ENCODE data around the gene TARBP1.
"Not testable (repeated sequence)": the region's sequence is repeated elsewhere in the genome, so short reads cannot be mapped to it uniquely, and the experiment has no call there.

Gene TARBP1

DNA sequence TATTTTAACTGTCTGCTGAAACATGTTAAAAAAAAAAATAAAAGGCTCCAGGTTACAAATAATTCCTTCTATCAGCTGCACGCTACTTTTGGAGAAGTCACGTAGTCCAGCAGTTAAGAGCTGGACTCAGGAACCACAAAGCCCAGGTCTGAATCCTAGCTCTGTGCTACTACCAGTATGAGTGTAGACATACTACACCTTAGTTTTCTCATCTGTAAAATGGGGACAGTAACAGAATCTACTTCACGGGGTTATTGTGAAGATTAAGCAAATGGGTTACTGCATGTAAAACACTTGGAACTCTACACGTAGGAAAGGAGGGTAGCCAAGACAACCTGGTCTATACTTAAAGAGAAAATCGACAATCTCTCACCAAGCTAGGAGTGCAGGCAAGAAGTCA lies 48.3 kb downstream of the TARBP1 start:
- DNase-seq: no peak

DNA sequence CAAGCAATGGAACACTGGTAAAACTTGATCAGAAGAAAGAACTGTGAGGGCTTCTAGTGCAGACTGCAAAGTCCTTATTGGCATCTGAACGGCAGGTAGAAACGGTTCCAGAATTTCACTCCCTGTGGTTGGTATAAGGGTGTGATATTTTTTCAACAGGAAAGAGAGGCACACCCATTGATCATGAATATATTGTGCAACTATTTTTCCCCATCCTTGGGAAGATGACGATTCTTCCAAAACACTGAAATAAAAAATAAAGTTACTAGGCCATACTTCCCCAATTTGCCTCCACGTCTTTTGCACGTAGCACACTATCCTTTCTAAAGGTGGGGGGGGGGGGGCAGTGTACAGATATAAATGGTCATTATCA lies 49.6 kb downstream of the TARBP1 start:
- DNase-seq: no peak

DNA sequence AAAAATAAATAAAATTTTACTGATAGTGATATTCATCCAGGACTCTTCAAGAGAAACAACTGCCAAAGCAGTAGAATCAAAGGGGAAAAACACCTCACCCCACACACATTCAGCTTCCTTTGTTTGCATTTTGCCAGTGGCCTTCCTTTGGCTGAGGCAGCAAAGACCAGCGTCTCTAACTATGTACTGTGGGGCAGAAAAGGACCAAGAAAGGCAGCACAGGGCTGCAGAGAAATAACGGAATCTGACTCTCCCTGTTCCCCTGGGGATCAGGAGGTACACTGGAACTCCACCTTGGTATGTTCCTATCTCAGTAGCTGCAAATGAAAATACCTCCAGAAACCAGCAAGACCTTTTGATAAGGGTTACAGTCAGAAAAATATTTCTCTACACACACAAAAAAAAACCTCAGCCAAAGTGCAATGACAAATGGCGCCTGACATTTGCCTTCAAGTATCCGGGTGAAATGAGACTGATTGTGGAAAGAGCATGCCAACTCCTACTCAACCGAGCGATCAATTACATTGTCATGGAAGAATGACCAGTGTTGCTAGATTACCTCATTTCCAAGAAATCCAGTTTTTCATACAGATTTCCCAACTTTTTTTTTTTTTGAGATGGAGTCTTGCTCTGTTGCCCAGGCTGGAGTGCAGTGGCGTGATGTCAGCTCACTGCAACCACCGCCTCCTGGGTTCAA lies 50.9 kb downstream of the TARBP1 start:
- DNase-seq: no peak

DNA sequence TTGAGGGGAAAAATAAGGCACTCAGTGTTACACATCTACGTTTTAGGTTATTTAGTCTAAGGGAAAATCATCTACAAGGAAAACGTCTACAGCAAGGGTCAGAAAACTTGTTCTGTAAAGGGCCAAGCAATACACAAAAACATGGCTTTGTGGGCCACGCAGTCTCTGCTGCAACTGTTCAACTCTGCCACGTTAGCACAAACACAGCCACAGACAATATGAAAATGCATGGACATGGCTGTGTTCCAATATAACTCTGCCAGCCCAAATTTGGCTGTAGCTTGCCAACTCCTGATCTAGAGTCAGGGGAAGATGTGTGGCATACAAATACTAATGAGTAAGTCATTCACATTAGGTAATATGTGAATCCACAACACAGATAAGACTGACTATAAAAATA lies 65.0 kb downstream of the TARBP1 start:
- DNase-seq: no peak

DNA sequence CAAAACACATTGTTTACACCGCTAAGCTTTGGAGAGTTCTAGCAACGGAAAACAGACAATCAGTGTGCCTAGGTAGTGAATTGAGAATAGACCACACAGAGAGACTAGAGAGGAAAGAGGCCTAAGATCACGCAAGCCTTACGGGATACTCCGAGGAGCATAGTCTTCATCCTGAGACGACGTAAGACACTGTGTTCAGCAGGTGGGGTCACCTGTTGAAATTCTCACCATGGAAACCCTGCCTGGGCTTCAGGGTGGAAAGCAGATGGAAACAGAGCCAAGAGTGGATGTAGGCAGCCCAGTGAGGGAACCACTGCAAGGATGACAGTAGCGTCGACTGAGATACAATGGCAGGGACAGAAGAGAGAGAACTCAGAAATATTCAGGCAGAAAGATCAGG lies 65.5 kb downstream of the TARBP1 start:
- DNase-seq: no peak

DNA sequence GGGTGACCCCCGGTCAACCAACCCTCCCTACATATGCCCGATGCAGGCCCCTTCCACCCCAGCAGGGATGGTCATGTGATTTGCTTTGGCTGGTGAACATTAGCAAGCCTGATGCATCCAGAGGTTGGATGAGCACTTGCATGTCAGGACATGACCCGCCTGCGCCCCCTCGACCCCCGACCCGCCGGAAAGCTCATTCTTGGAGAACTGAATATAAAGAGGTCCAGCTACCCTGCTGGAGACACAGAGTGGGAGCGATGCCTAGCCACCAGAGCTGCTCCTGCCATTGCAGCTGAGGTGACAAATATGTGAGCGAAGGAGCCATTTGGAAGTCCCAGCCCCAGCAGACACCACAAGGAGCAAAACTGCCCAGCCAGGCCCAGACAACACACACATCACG lies 66.1 kb downstream of the TARBP1 start:
- DNase-seq: no peak

DNA sequence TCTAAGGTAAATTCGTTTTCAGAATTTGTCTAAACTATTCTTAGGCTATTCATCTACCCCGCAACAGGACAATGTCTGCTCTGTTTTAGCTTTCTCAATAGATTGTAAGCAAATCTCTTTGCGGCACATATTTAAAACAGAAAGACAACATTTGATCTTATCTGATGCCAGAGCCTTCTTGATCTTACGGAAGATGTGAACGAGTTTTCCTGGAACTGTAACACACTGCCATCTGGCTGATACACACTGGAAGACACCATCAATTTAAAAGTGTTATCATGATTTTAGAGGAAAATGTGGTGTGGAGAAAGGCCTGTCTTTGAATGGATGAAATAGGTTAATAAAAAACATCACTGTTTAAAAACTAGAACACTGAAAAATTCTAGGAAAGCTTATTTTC lies 69.7 kb downstream of the TARBP1 start:
- DNase-seq: no peak

DNA sequence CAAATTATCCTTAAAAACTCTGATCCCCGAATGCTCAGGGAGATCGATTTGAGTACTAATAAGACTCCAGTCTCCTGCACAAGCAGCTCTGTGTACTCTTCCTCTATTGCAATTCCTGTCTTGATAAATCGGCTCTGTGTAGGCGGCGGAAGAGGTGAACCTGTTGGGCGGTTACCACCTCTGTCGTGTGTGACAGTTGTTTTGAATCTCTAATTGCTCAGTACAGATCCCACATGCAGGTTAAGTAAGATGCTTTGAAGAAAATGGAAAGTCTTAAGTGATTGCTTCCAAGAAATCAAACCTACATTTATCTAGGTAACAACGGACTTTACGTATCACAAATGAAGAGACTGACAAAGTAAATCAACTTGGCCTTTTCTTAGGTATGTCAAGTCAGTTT lies 70.2 kb downstream of the TARBP1 start:
- no peak for DNase-seq

DNA sequence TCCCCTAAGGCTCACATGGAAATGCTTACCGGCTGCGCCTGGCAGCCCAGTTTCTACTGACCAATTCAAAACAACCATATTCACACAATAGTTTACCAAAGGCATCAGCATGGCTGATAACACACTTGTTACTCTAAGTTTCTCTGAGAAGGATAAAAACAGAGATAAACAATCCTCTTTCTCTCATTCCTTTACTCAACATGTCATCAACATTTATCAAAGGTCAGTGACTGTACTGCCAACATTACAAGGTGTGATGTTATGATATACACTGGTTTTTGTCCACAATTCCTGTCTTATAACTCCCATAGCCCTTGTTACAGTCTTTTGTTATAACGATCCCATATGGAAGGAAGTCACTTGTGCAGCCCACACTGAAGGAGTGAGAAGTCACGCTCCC lies 72.1 kb downstream of the TARBP1 start:
- DNase-seq: no peak

DNA sequence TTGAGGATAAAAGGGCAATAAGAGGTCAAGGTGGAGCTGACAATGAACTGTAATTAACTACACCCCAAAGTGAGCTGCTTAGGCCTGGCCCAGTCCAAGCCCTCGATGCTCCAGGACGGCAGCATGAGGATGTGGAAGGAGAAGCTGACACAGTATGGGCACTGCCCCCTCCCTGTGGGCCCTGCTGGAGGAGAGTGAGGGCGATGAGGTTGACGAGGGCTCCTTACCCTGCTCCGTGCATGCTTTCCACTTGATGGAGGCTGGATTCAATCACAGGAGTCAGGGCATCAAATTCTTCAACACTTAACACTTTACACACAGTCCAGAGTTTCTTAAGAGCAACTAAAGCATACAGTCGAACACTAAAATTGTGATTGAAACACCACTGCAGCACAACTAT lies 73.3 kb downstream of the TARBP1 start:
- no peak for DNase-seq

DNA sequence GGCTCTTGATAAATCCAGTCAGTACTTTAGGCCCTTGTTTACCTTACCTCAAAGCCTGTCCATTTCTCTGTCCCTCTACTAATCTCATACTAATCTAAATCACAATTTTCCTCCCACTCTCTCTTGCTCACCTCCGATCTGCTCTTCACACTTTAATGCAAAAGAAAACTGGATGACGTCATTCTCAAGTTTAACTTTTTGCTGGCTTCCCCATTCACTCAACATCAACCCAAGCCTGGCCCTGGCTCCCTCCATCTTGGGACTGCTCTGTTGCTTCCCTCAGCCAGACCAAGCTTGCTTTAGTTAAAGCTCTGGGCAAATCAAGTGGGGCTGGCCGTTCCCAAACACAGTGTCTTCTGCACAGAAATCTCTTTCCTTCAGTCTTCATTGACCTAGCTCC lies 76.0 kb downstream of the TARBP1 start:
- no peak for DNase-seq

DNA sequence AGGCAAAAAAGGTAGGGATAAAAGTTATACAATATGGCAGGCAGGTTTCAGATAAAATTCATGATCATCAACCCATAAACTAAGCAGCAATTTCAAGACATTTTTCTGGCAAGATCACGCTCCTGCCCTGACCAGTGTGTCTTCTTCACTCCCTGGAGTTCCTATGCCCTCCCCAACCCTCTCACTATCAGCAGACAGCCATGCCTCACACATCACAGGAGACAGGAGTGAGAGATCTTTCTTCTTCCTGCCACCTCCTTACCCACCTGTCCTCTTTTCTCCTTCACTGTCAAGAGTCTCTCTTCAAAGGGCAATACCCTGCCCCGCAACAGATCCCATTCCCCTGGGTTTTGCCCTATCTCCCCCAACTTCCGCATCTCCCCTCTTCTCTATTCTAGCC lies 77.3 kb downstream of the TARBP1 start:
- DNase-seq: no peak

DNA sequence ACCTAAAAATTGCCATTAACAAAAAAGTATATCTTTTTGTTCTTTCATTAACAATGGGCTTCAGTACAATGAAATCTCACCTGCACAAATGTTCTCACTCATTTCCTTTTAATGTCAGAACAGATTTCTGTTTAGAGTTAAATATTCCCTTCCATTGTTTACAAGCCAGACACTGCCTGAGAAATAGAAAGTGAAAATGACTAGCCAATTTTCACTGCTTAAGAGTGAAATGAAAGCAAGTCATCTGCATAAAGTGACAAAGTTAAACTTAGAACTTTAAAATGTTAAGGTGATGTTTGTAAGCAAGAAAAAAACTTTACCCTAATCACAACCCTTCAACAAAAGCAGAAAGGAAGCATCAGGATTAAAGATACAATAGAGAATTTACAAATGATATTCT lies 78.2 kb downstream of the TARBP1 start:
- no peak for DNase-seq

DNA sequence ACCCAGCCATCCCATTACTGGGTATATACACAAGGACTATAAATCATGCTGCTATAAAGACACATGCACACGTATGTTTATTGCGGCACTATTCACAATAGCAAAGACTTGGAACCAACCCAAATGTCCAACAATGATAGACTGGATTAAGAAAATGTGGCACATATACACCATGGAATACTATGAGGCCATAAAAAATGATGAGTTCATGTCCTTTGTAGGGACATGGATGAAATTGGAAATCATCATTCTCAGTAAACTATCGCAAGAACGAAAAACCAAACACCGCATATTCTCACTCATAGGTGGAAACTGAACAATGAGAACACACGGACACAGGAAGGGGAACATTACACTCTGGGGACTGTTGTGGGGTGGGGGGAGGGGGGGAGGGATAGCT lies 79.5 kb downstream of the TARBP1 start:
- not testable (repeated sequence) for DNase-seq

DNA sequence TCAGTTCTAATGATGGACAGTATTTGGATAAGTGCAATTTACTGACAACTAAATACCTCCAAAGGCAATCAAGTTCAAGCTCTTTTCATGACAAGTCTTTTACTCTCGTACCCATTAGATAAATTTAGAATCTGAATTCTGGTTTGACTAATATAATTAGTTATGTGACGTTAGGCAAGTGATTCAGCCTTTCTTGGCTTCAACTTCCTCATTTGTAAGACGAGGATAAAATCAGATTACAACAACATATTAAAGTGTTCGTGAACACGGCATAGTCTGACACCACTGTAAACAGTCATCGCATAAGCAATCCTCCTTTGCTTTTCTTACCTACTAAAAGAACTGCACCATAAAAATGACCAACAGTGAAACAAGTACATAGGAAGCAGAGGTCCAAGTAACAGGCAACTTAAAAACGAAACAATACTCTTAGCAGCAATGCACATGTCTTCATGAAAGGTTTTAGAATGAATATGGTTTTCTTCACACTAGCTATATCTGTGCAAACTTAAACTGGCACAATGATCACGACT lies 80.1 kb downstream of the TARBP1 start:
- no peak for DNase-seq

DNA sequence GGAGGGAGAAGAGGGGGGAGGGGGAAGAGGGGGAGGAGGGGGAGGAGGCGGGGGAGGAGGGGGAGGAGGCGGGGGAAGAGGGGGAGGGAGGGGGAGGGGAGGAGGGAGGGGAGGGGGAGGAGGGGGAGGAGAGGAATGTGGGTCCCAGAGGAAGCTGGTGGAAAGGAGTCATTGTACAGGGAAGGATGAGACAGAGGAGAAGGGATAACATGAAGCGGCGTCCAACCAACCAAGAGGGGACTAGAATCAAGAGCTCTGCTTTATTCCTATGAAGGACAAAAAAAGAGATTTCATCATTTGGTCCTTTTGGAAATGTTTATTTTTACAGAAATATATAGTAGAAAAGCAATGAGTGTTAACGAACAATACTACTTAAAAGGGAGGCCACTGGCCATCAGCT lies 81.2 kb downstream of the TARBP1 start:
- no peak for DNase-seq

DNA sequence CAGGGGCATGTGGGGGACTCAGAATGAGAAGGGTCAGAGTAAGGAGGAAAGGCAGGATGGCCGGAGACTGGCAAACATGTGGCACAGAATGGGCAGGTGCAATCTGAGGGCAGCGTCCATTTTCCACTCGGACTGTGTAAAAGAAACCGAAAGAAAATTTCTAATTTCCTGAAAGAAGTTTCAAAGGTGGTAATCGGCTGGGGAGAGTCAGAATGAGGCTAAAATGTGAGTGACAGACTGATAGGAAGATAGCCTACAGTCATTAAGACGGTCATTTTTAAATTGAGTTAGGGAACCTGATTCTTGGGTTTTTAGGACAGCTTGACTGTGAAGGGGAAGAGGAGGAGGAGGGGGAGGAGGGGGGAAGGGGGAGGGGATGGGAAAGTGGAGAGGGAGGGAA lies 82.1 kb downstream of the TARBP1 start:
- DNase-seq: no peak

DNA sequence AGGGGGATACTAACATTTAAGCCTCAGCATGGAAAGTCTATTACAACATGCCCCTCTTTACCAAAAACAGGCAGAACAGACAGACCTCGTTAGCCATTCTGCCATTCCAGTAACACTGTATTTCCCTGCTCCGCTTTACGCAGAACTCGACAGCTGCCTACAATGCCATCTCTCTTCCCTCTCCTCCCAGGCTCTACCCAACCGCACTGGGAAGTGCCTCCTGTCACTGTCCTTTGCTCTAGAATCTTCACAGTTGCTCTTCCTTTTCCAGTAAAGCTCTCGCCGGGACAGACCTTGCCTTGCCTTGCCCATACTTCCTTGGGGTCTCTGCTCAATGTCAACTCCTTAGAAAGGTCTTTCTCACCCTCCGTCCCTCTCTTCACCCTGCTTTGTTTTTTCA lies 82.9 kb downstream of the TARBP1 start:
- no peak for DNase-seq

DNA sequence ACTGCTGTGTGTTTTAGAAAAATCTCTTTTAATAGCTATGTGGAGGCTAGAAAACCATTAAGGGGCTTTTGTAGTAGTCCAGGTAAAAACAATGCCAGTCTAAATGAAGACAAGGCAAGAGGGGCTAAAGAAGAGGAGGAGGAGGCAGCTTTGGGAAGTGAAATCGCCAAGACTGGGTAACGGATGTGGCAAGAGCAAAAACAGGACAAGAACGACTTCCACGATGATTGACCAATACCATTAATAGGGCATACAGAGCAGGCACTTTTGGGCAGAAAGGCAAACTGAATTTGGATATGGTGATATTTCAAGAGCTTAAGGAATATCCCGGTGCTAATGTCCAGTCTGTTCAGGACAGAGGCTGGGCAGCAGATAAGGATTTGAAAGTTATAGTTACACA lies 83.7 kb downstream of the TARBP1 start:
- DNase-seq: no peak

DNA sequence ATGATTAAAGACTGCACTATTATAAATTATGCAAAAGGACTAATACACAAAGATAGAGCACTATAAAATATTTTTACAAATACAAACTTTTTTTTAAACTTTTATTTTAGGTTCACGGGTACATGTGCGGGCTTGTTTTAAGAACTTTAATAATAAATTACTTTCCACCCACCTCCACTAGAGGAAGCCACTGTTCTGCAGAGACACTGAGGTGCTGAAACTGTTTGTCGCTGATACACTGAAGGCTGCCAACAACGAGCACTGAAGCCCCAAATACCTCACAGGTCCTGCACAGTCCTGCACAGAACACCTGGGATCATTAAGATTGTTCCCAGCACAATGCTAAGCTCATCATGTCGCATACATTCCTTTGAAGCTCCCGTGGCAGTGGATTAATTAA lies 85.8 kb downstream of the TARBP1 start:
- DNase-seq: no peak

DNA sequence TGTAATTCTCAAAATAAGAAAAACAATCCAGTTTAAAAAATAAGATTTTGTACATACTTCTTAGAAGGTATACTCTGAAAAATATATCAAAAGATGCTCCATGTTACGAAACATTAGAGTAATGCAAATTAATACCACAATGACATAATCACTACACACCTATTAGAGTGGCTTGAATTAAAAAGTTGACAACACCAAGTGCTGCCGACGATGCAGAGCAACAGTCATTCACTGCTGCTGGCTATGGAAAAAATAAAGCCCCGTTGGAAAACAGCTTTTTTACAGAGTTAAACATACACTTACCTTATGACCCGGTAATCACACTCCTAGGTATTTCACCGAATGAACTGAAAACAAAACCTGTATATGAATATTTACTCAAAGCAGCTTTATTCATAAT lies 90.9 kb downstream of the TARBP1 start:
- DNase-seq: no peak

DNA sequence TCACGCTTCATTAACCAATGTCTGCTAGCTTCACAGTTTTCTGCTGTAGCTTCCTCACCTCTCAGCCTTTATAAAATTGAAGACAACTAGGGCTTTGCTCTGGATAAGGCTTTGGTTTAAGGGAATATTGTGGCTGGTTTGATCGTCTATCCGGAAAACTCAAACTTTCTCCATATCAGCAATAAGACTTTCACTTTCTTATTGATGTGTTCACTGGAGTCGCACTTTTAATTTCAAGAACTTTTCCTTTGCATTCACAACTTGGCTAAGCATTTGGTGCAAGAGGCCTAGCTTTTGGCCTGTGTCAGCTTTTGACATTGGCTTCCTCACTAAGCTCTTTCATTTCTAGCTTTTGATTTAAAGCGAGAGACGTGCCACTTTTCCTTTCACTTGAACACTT lies 92.9 kb downstream of the TARBP1 start:
- no peak for DNase-seq

DNA sequence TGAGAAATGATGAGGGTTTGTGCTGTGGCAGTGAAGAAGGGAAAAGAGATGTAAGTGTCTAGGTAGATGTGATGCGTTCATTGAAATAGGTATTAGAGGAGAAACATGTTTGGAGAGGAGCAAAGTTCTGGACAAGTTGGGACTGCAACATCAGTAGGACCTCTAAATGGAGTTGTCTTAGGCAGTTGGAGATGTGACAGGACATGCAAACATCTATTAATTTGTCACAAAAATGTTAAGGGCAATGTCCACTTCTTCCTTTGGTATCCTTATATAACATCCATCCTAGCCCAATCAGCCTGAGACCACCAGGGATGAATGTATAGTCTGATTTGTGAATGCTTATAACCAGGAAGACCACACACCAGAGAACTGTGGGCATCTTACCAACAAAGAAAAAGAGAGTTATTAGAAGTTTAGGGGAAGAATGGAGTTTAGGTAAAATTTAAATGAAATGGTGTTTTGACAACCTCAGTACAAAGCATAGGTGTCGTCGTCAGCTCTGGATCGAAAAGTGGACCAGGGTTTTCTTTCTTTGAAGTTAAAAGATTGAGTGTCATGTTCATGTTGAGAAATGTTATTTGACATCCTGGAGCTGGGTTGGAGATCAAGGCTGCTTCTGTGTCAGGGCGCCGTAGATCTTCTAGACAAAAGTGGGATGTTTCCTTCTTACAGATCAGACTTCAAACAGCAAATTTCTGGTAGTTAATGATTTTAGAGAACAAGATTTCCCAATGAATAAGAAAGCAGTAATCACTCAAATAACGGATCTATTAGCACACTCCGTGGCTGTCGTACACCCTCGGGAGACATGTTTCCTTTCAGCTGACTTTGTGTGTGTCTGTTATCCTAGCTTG lies 97.1 kb downstream of the TARBP1 start:
- no peak for DNase-seq

DNA sequence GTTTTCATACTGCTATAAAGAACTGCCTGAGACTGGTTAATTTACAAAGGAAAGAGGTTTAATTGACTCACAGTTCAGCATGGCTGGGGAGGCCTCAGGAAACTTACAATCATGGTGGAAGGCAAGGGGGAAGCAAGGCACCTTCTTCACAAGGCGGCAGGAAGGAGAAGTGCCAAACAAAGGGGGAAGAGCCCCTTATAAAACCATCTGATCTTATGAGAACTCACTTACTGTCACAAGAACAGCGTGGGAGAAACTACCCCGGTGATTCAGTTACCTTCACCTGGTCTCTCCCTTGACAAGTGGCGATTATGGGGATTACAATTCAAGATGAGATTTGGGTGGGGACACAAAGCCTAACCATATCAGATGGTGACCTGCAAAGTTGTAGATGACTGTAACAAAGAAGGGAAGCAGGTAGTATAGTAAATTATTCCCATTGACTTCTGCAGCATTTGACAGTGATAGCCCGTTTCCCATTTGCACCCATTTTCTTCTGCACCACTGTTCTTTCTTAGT lies 99.3 kb downstream of the TARBP1 start:
- not testable (repeated sequence) for DNase-seq

All from hippocampal formation (tissue), 2 donors.